GM19193 (cell line): Measurements from ENCODE around the gene UBE2E1.
A peak's percentile ranks its signal among the peaks of the same experiment; 100 is the strongest.

ENCODE experiments used
- POLR2A ChIP-seq: IDR thresholded peaks from 4 replicates; pipeline ENCODE4 v1.6.1; 2011; ENCODE audit not compliant: insufficient read depth, insufficient read length; ENCODE audit errors: extremely low read depth

UBE2E1 gene

DNA sequence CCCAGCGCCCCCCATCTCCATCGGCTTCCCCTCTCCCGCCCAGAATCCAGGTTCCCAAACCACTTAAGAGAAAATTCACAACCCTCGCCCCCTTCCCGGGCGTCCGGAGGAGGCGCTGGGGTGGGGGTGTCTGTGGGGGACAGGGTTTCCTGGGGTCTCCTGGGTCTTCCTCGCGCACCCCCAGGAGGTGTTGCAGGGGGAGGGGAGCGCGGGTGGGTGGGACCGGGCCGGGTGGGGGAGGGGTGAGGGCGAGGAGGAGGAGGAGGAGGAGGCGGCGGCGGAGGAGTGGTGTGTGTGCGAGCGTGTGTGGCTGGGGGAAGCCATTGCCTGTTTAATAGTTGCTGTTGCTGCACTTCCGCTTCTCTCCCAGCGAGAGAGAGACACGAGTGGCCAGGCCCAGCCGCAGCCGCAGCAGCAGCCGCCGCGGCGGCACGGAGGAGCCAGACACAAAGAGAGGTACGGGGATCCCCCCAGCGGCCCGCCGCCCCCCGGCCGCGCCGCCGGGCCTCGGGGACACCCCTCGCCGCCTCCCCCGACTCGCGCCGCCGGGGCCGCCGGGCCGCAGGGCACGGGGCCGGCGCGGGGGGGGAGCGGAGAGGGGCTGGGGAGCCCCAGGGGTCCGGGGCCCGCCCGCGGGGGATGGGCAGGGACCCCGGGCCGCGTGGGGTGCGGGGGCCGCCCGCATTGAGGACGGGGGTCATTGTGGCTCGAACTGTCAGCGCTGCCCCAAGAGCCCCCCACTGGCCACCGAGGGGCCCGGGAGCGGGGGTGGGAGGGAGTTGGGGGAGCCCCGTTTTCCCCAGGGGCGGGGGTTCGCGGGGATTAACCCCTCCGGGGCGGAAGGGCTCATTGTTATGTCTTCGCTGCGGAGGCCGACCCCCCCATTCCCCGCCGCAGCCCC, at the start of gene UBE2E1:
UBE2E1 (plus strand) TSS at position 323 of the 901 bp plus-strand sequence. CDS start 1,315 bp downstream, outside the sequence.
- TF ChIP-seq POLR2A: peak; percentile 70

GRCh38 chr3:23756206-23756840, 49.4 kb upstream of the UBE2E1 start:
- no peak for TF ChIP-seq POLR2A

DNA sequence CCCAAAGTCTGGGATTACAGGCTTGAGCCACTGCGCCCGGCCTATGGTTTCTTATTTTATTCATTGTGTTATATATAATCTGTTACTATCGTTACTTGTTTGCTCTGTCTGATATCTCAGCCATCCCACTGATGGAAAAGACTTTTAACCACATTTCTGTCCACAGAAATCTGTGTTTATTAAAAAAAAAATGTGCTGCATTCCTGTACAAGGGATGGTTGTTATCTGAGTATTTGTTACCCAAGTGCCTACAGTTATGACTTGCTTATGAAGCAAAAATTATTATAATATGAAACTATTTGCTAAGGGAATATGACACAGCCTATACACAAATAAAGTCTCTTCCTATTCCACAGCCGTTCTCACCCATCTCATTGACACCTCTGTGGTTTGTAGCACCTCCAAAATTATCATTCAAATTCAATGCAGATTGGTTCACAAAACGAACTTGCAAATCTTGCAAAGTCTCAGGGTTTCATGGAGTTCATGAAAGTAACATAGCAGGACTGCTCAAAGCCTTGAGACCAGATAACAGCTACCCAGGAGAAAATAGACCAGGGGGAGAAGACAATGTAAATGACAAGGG, 47.4 kb upstream of the UBE2E1 start:
- no peak for TF ChIP-seq POLR2A

DNA sequence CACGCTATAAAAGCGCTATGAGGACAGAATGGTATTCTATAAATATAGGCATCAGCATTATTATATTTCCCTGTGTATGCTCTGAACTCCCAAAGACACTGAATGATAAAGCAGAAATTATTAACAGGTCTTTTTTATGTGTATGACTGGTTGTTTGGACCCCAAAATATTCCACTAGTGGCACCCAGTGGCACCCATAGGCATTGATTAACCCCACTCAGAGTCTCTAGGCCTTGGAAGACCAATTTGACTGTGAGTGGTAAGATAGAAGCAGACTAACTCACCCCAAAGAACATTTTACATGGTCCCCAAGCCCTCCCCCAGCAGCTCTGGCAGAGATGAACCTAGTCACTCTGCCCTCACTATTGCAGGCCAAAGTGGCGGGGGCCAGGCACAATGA, 45.4 kb upstream of the UBE2E1 start:
- no peak for TF ChIP-seq POLR2A

DNA sequence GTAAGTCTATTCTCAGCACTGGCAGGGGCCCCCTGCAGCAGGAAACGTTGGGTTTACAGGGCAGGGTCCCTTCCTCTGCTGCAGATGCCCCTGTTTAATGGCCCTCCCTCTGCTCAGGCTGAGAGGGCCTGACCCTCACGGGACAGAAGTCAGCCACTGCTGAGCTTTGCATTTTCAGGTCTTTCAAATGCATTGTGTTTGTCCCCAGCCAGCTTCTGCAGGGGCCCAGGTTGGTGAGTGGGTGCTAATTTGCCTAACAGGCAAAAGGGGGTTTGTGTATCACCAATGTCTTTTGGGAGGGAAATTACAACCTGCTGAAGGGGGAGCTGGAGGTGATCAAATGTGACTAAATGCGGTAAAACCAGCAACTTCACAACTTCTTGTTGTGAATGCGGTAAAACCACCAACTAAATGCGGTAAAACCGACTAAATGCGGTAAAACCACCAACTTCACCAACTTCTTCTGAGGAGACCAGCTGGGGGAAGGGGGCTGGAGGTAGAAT, 44.8 kb upstream of the UBE2E1 start:
- TF ChIP-seq POLR2A: no peak

GRCh38 chr3:23761440-23761896, 44.3 kb upstream of the UBE2E1 start:
- no peak for TF ChIP-seq POLR2A

DNA sequence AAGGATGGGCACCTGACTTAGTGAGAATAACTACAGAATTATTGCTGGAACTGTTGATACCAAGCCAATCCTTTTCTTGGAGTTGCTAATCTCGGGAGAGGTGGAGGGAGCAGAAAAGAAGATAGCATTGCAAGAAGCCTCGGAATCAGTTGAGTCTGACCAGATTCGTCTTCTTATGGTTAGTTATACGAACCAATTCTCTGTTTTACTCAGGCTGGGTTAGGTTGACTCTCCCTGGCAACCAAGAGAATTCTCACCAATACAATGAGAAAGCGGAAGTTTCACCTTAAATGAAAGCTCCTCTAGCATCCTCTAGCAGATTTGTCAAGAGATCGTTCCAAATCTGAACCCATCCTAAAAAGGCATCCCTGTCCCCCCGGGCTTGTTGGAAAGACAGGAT, 43.5 kb upstream of the UBE2E1 start:
- no peak for TF ChIP-seq POLR2A

DNA sequence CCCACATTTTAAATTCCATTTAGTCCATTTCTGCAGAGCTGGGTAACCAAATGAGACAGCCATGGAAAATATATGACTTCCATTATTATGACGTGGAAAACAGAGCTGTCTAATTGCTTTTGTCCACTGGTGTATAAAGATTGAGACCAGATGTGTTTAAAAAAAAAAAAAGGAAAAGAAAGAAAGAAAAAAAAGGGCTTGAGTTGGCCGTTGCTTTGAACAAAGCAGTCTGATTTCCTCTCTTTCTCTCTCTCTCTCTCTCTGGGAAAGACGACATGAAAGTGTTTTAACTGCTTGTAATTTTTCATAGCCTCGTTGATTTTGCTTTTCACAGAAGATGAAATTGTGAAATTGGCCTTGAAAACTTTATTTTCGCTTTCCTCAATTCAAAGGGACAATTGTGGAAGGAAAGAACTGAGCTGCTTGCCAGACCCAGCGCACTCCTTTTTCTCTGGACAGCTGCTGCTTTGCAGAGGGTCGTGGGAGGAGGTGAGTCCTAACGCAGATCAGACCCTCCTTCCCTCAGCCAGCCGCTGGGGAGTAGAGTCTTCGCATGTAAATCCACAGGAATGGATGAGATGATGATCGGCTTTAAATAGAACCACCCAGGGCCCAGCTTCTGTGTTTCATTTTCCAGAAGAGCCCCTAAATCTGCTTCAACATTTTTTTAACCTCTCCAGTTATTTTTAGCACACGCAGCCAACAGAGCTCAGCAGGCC, 42.8 kb upstream of the UBE2E1 start:
- TF ChIP-seq POLR2A: no peak

- no peak for TF ChIP-seq POLR2A
These were observed 41.3 kb upstream of the UBE2E1 start for GRCh38 chr3:23764407-23764806.

DNA sequence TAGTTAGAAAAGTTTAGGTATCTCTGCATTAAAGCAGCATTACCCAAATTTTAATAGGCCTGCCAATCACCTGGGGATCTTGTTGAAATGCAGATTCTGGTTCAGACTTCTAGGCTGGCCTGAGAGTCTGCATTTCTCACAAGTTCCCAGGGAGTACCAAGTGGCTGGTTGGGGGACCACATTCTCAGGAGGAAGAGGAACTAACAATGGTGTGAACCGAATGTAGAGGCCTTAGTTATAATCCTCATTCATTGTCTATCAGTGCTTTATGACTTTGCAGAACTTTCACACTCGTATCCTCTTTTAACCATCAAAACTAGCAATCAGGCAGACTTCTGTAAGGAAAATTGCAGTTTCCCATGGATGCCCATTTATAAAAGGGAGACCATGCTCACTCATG, 38.2 kb upstream of the UBE2E1 start:
- no peak for TF ChIP-seq POLR2A

DNA sequence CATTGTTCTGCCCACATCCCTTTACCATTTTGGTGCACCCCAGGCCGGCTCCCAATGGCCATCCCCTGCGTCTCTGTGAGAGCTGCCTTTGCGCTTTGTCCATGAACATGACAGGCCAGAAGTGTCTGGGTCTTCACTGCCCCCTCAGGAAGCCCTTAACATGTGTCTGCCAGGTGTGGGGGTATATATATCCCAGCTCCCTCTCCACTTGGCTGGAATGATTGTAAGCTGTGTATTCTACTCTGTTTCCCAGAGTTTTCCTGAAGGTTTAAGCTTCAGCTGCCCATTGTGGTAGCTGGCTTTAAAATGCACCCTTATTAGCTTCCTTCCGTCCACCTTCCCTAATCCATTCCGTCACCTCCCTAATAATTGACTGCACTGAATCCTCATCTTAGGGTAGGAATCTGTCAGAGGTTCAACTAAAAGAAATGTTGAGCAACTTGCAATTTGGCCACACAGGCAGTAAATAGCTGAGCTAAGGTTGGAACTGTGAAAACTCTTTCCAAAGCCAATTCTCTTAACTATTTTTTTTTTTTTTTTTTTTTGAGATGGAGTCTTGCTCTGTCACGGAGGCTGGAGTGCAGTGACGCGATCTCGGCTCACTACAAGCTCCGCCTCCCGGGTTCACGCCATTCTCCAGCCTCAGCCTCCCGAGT, 30.4 kb upstream of the UBE2E1 start:
- no peak for TF ChIP-seq POLR2A

DNA sequence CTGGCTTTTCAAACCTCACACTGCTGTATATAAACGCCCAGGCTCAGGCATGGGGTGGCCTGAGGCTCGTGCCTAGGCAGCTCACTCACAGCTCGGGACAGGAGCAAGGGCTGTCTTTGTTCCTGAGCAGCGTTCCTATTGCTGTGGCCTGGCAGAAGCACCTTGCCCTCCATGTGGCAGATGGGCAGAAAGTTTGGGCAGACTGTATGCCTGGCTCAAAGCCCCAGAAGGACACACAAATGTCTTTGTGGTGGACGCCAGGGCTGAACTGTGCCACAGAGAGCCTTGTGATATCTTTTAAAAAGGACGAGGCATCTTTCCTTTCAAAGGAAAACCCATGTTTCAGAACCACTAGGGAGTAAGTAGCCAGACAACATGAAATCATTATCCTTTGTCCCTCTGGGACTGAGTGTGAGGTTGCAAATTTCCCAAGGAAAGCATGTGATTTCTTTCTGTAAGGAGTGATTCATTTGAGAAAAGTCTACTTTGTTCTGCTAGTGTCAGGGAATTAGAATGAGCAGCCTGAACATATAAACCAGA, 29.3 kb upstream of the UBE2E1 start:
- TF ChIP-seq POLR2A: no peak

- TF ChIP-seq POLR2A: no peak
These were observed 27.3 kb upstream of the UBE2E1 start for GRCh38 chr3:23778446-23778845.

DNA sequence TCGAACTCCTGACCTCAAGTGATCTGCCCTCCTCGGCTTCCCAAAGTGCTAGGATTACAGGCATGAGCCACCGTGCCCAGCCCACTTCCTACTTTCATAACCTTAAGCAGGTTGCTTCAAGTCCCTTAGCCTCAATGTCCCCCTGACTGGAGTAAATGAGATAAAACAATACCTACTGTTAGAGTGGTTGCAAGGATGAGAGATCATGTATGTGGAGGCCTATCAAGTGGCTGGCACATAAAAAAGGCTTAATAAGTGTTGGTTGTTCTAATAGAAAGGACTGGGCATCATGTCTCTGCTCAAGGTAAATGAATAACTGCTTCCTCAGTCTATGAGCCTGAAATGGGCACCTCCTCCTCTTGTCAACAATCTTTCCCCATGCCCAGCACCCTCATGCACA, 25.9 kb upstream of the UBE2E1 start:
- no peak for TF ChIP-seq POLR2A
